HT-29 (cell line): ENCODE data around the gene HSPE1. TPM values are rescaled to one million over a fixed set of nuclear protein-coding genes. Genes with fewer than 3 reads are reported as not detected.

Experiments
- small RNA-seq: library from RNA; depleted of rRNA; stranded (forward); fragments of <200 nt; gene quantifications from one replicate; pipeline ENCODE3, GENCODE V24; 2014
- total RNA-seq: library from RNA; depleted of rRNA; stranded (reverse); fragments of >200 nt; shearing (Covaris generic); gene quantifications from 2 replicates; pipeline ENCODE4 v1.2.3, GENCODE V29; 2014; rRNA removed

Gene HSPE1
- total RNA-seq, 1 experiment from 2014 or later, result 195 TPM

Small RNA genes within 50 kb of the gene (small RNA-seq; reads per million reads assigned to genes)
- gene AC020550.1, result not detected

Other genes starting within 250 kb of the HSPE1 start
- 1.9 and 2.8 TPM in 2 replicates for gene ANKRD44, start 189.6 kb upstream of the HSPE1 start, total RNA-seq
- gene SF3B1, start 65.4 kb upstream of the HSPE1 start, total RNA-seq, result 92.5 and 95.8 TPM in 2 replicates
- gene COQ10B, start 46.8 kb upstream of the HSPE1 start, total RNA-seq, result 11.5 and 11.8 TPM in 2 replicates
- gene HSPD1, start 539 bp upstream of the HSPE1 start, total RNA-seq, result 259 and 306 TPM in 2 replicates
- 15.3 and 17.9 TPM in 2 replicates for gene MOB4, start 15.7 kb downstream of the HSPE1 start, total RNA-seq
- not detected in 2 replicates for gene RFTN2, start 175.2 kb downstream of the HSPE1 start, total RNA-seq
- 16.1 and 17.2 TPM in 2 replicates for gene MARS2, start 205.0 kb downstream of the HSPE1 start, total RNA-seq